Parathyroid adenoma (tissue), 2 donors: ENCODE data around the gene LRRC39.

Experiments
- H2AFZ ChIP-seq: fragments of 300-600 bp; sonication (generic); one replicate; pipeline ENCODE4 v1.7.0; 2017; ENCODE audit warnings: antibody characterized with exemption, mild to moderate bottlenecking
- H3K27ac ChIP-seq: fragments of 300-600 bp; sonication (generic); one replicate; pipeline ENCODE4 v1.7.0; 2017
- H3K27me3 ChIP-seq: fragments of 300-600 bp; sonication (generic); one replicate; pipeline ENCODE4 v1.7.0; 2017; ENCODE audit warnings: low read length; ENCODE audit not compliant: control insufficient read depth, insufficient read depth
- H3K36me3 ChIP-seq: fragments of 300-600 bp; sonication (generic); one replicate; pipeline ENCODE4 v1.7.0; 2017; ENCODE audit warnings: low read length; ENCODE audit not compliant: control insufficient read depth, insufficient read depth
- H3K4me1 ChIP-seq: fragments of 300-600 bp; sonication (generic); one replicate; pipeline ENCODE4 v1.7.0; 2017; ENCODE audit warnings: control low read depth
- H3K4me2 ChIP-seq: fragments of 300-600 bp; sonication (generic); one replicate; pipeline ENCODE4 v1.7.0; 2017; ENCODE audit warnings: low read length
- H3K4me3 ChIP-seq: fragments of 300-600 bp; sonication (generic); one replicate; pipeline ENCODE4 v1.7.0; 2017; ENCODE audit warnings: low read depth, low read length
- H3K79me2 ChIP-seq: fragments of 300-600 bp; sonication (generic); one replicate; pipeline ENCODE4 v1.7.0; 2017; ENCODE audit warnings: control low read depth
- H3K9ac ChIP-seq: fragments of 300-600 bp; sonication (generic); one replicate; pipeline ENCODE4 v1.7.0; 2017; ENCODE audit warnings: mild to moderate bottlenecking
- H3K9me3 ChIP-seq: fragments of 300-600 bp; sonication (generic); one replicate; pipeline ENCODE4 v1.7.0; 2017; ENCODE audit warnings: low read length; ENCODE audit not compliant: control insufficient read depth
- TF ChIP-seq, protein P1 (sequence below): fragments of 300-600 bp; sonication (generic); IDR thresholded peaks from one replicate; pipeline ENCODE4 v1.7.0; 2017; ENCODE audit warnings: antibody characterized with exemption, mild to moderate bottlenecking
- donor health status: primary hyperparathyroidism.

LRRC39 gene

DNA sequence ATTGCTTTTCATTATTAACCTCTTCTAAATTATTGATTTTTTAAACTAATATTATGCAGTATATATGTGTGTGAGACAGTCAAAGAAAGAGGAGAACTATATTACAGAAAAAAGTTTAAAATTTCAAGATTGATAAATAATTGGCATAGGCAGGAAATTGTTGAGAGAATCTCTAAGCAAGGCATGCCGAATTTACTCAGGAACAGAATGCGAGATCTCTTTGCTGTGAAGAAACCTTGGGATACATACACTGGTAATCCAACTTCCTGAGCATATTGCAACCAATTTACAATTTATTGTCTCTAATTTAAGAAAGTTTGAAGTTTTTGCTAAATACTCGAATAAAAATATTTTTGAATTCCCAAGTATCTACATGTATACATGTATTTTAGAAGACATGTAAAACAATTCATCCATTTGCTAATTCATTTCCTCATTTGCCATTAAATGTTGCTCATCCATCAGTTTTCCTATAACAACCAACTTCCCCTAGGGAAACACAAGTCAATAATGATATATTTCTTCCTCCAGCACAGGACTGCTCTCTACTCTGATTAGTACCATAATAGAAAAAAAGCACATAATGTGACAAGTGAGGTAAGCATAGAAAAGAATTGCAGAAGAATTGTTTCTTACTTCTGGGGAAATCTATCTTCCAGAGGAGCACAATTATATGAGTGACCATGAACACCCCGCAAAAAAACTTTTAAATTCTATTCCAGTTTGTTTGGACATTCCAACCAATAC, 588 bp downstream of the LRRC39 start:
- Histone ChIP-seq H3K9me3 (no peaks in the 10 kb centered on the region), H3K4me2 (peak overlapping the region; percentile 39), H3K4me3 (no peak overlapping the region), H3K27me3 (no peaks in the 10 kb centered on the region), H3K79me2 (no peaks in the 10 kb centered on the region), H3K4me1 (no peaks in the 10 kb centered on the region), H3K27ac (no peak overlapping the region), H3K36me3 (no peaks in the 10 kb centered on the region), H2AFZ (no peak overlapping the region), H3K9ac (no peak overlapping the region)
- TF ChIP-seq, protein P1, sequence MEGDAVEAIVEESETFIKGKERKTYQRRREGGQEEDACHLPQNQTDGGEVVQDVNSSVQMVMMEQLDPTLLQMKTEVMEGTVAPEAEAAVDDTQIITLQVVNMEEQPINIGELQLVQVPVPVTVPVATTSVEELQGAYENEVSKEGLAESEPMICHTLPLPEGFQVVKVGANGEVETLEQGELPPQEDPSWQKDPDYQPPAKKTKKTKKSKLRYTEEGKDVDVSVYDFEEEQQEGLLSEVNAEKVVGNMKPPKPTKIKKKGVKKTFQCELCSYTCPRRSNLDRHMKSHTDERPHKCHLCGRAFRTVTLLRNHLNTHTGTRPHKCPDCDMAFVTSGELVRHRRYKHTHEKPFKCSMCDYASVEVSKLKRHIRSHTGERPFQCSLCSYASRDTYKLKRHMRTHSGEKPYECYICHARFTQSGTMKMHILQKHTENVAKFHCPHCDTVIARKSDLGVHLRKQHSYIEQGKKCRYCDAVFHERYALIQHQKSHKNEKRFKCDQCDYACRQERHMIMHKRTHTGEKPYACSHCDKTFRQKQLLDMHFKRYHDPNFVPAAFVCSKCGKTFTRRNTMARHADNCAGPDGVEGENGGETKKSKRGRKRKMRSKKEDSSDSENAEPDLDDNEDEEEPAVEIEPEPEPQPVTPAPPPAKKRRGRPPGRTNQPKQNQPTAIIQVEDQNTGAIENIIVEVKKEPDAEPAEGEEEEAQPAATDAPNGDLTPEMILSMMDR: no peak

GRCh38 chr1:100168051-100168450, 10.0 kb downstream of the LRRC39 start:
- Histone ChIP-seq H3K36me3 (no peaks in the 10 kb centered on the region), H3K9ac (no peak overlapping the region), H3K27me3 (no peaks in the 10 kb centered on the region), H2AFZ (no peak overlapping the region), H3K9me3 (no peaks in the 10 kb centered on the region), H3K4me1 (no peaks in the 10 kb centered on the region), H3K79me2 (no peaks in the 10 kb centered on the region), H3K27ac (no peak overlapping the region), H3K4me3 (no peak overlapping the region), H3K4me2 (no peak overlapping the region)
- TF ChIP-seq, protein P1: no peak

- Histone ChIP-seq H3K79me2 (no peaks in the 10 kb centered on the region), H2AFZ (no peak overlapping the region), H3K27ac (no peak overlapping the region), H3K4me1 (no peaks in the 10 kb centered on the region), H3K4me3 (no peak overlapping the region), H3K9ac (no peak overlapping the region), H3K4me2 (no peak overlapping the region), H3K36me3 (no peaks in the 10 kb centered on the region), H3K27me3 (no peaks in the 10 kb centered on the region), H3K9me3 (no peaks in the 10 kb centered on the region)
- TF ChIP-seq, protein P1: no peak
Measured at GRCh38 chr1:100164702-100165101, 13.4 kb downstream of the LRRC39 start.

DNA sequence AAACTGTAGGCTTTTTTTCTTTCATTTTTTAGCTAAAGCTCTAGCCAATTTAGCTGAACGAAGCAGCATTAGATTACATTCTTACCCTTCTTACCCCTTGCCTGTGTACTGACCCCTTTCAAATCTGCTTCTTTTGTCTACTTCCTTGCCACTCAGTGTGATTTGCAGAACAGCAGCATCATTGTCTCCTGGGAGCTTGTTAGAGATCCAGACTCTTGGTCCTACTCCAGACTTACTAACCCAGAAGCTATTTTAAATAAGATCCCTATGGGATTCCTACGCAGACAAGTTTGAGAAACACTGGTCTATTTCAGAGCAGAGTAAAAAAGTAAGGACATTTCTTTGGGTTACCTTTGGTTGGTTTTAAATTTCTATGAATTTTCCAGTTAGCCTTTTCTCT, 13.8 kb downstream of the LRRC39 start:
- Histone ChIP-seq H3K27me3 (no peaks in the 10 kb centered on the region), H3K36me3 (no peaks in the 10 kb centered on the region), H3K79me2 (no peaks in the 10 kb centered on the region), H3K9me3 (no peaks in the 10 kb centered on the region), H3K27ac (no peak overlapping the region), H2AFZ (no peak overlapping the region), H3K9ac (no peak overlapping the region), H3K4me3 (no peak overlapping the region), H3K4me1 (no peaks in the 10 kb centered on the region), H3K4me2 (no peak overlapping the region)
- TF ChIP-seq, protein P1: no peak

DNA sequence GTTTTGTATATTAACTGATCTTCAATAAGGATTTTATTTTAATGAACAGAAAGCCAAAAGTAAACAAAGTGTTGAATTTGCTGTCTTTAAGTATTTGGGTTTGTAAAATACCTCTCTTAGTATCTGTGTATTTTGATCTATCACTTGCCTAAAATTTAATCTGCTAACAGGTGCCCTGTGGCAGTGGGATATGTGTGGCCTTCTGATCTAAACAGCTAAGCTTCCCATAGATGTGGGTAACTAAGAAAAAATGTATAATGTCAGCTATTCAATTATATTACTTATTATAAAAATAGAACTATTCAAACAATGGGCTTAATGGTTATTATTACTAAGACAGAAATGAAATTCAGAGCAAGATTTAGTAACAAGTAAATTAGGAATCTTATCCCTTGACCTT, 15.2 kb downstream of the LRRC39 start:
- H3K36me3 ChIP-seq: no peaks in the 10 kb centered on the region
- no peaks in the 10 kb centered on the region for H3K9me3 ChIP-seq
- TF ChIP-seq, protein P1: no peak
- H3K79me2 ChIP-seq: no peaks in the 10 kb centered on the region
- H3K4me3 ChIP-seq: no peak overlapping the region
- no peak overlapping the region for H3K4me2 ChIP-seq
- H2AFZ ChIP-seq: no peak overlapping the region
- H3K27me3 ChIP-seq: no peaks in the 10 kb centered on the region
- H3K9ac ChIP-seq: no peak overlapping the region
- H3K4me1 ChIP-seq: no peaks in the 10 kb centered on the region
- no peak overlapping the region for H3K27ac ChIP-seq
